Prostate gland (tissue), 1 donor: Measurements from ENCODE around the gene WNT2.

Experiments used
- POLR2A ChIP-seq: fragments of 450-650 bp; IDR thresholded peaks from one replicate; pipeline ENCODE4 v1.6.1; 2016; ENCODE audit warnings: antibody characterized with exemption, mild to moderate bottlenecking
- POLR2AphosphoS5 ChIP-seq: sonication (generic); formaldehyde crosslinking; IDR thresholded peaks from one replicate; pipeline ENCODE4 v1.6.1; 2017; ENCODE audit warnings: antibody characterized with exemption

DNA sequence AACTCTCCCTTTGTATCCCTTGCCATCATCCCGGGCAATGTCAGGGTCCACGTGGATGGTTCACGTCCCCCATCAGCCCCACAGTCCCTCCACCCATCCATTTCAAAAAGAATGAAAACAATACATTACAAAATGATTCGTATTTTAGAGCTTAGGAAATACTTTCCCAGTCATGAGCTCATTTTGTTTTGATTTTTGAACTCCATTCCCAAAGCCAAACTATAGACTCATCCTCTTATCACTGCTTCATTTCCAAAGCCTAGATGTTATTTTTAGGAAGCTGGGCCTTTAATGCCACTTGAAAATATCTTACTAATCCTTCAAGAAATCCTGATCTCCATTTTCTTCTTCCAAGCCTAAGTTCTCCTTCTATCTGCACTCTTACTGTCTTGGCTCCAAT is 72.1 kb downstream of the WNT2 start:
- TF ChIP-seq POLR2AphosphoS5, result no peak
- no peak for TF ChIP-seq POLR2A
